NCI-H748 (cell line): Measurements from ENCODE around the gene ABTB2.
"Not testable (repeated sequence)": the region's sequence is repeated elsewhere in the genome, so short reads cannot be mapped to it uniquely, and the experiment has no call there.

ENCODE experiments used
- DNase-seq: peaks from one replicate; lab custom pipeline; 2025; ENCODE audit not compliant: unreplicated experiment; lab: John Stamatoyannopoulos, UW

Gene ABTB2

DNA sequence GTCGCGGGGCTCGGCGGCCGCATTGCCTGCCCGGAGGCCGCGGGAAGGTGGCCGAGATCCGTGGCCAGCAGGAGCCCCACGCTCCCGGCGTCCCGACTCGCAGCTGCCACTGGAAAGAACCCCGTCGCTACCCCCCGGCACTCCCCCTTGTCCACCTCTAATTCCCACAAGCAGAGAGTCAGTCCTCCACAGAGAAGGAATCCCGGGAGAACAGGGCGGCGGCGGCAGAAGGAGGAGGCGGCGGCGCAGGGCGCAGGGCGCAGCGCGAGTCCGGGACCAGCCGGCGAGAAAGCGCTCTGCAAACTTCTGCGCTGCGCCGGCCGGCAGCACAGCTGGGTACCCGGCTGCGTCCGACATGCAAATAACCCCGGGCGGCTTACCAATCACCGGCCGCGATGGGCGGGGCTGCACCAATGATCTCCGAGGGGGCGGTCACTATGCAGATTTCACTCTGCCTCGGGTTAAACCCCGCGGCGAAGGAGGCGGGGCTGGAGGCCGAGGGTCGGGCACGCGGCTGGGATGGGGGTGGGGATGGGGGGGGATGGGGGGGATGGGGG, at the start of gene ABTB2:
TSS of gene ABTB2 (minus strand) at position 310 of the 557 bp plus-strand sequence.
- peak; percentile 99 for DNase-seq

- DNase-seq, result no peak
These were observed 49.5 kb upstream of the ABTB2 start for GRCh38 chr11:34407121-34407813.

DNA sequence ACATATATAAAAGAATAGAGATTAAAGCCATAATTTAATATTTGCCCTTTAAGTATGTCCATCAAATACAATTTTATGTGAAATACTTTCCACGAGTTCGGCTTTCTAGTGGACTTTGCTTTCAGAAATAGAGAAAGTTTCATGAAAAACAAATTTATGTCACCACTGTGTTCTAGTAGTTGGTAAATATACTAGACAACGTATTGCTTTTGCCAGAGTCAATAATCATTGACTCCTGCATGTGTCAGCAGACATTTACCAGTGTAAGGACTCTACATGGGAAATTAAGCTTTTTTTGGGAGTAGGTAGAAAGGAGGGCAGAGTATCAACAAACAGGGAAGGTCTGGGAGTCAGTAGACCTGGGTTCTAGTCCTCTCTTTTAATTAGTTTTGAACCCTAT, 48.6 kb upstream of the ABTB2 start:
- DNase-seq, result no peak

DNA sequence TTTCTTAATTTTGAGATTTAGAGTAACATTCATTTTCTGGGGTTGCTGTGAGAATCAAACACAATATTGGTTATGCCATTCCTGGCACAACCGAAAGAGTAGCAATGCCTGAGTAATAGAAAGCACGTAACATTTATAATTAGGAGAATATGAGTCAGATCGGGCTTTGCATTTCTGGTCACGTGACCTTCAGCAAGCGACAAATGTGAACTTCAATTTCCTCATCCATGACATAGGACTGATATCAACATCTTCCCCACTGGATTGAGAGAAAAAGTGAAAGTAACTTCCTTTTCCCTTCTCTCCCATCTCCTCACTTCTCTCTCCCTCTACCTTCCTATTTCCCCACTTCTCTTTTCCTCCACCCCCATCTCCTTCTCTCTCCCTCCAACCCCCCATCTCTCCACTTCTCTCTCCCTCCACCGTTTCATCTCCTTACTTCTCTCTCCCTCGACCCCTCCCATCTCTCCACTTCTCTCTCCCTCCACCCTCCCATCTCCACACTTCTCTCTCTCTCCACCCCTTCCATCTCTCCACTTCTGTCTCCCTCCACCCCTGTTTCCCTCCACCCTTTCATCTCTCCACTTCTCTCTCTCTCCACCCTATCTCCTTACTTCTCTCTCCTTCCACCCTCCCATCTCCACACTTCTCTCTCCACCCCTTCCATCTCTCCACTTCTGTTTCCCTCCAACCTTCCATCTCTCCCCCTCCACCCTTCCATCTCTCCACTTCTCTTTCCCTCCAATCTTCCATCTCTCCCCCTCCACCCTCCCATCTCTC, 47.5 kb upstream of the ABTB2 start:
- peak; percentile 5 for DNase-seq

- DNase-seq, result no peak
These were observed 46.5 kb upstream of the ABTB2 start for GRCh38 chr11:34404280-34404679.

- DNase-seq, result no peak
These were observed 45.6 kb upstream of the ABTB2 start for GRCh38 chr11:34403431-34403830.

GRCh38 chr11:34397811-34398210, 40.0 kb upstream of the ABTB2 start:
- no peak for DNase-seq

GRCh38 chr11:34397120-34397519, 39.3 kb upstream of the ABTB2 start:
- DNase-seq, result no peak

GRCh38 chr11:34395916-34396550, 38.2 kb upstream of the ABTB2 start:
- DNase-seq, result no peak

DNA sequence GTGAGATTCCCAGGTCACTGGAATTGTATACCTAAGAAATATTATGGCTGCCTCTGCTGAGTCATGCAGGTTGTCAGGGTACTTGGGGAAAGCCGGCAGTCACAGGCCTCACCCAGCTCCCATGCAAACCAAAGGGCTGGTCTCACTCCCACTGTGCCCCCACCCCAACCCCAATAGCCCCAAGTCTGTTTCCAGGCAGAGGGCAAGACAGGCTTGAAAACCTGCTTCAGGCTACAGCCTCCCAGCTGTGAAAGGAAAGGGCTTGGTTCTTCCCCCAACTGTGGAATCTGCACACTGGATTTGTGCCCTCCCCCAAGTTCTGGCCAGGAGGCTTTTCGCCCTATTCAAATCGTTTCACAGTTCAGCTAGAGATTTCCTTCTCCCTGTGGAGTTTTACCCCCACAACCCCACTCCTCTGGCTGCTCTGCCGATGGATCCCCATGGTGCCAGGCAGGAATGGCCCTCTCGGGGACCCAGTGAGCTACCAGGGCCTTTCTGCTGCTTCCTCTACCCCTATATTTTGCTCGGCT, 37.0 kb upstream of the ABTB2 start:
- no peak for DNase-seq

GRCh38 chr11:34387653-34388052, 29.8 kb upstream of the ABTB2 start:
- no peak for DNase-seq

DNA sequence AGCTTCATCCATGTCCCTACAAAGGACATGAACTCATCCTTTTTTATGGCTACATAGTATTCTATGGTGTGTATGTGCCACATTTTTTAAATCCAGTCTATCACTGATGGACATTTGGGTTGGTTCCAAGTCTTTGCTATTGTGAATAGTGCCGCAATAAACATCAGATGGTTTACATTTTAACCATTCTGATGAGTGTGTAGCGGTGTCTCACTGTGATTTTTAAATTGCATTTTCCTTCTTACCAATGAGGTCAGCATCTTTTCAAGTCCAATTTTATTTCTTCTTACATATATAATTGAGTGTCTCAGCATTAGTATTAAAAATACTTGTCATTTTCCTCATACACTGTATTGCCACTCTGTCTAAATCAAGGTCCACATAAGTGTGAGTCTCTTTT, 28.5 kb upstream of the ABTB2 start:
- DNase-seq, result not testable (repeated sequence)

DNA sequence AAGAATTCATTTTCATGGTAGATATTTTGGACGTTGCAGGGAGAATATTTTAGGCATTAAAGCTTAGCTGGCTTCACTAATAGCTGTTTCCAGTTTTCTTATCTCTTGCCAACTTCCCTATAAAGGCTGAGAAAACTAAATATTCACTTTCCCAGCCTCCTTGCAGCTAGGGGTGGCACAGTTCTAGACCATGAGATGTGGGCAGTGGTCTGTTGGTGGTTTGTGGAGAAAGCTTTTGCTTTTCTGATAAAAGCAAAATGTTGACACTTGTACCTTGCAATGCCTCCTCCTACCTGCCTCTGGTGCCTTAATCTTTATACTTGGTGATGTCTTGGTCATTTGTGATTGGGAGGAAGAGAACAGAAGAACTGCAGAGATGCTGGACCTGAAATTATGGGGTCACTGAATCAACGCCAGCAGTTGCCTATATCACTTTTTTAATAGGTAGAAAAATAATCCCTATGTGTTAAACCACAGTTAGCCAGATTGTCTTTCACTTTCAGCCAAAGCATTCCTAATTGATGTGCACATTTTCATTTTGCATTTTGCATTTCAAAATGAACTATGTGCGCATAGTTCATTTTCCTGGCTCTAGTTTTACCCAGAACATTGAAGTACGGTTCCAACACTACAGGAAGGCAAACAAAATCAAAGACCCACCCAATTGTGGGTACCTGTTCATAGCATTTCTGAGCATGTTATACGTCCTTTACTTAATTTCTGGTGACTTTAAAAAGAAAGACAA, 24.9 kb upstream of the ABTB2 start:
- DNase-seq, result no peak

DNA sequence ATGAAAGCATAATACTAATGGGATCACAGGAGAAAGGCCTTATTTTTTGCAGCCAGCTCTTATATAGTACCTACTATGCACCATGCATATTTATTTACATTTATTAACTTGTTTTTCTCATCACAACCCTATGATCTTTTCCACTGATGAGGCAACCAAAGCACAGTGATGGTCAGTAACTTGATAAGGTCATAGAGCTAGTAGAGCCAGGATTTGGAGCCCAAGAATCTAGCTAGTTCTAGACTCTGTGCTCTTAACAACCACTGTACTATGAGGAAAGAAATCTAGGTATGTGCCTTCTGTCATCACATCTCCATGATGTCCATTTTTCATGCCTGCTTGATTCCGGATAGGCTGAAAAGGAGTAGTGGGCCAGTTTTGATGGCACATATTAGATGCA, 24.0 kb upstream of the ABTB2 start:
- no peak for DNase-seq

GRCh38 chr11:34380696-34381095, 22.9 kb upstream of the ABTB2 start:
- DNase-seq, result no peak

GRCh38 chr11:34379539-34379938, 21.7 kb upstream of the ABTB2 start:
- DNase-seq, result no peak

GRCh38 chr11:34379079-34379478, 21.3 kb upstream of the ABTB2 start:
- DNase-seq, result no peak

- DNase-seq, result no peak
These were observed 15.9 kb upstream of the ABTB2 start for GRCh38 chr11:34373727-34374126.

DNA sequence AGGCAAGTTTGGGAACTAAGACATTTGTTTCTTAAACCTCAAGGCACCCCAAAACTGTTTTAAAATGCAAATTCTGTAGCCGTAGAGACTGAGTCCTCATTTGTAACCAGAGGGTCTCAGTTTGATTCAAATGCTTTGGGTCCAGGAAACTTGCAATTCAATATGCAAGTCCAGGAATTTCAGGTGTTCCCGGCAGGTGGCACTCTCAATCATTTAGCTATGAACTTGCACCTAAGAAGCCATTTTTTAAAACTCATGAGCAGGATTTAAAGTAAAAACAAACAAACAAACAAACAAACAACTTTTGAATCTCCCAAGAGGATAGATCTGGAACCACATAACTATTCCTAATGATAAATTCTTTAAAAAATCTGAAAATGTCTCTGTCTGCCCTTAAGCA, 8.7 kb upstream of the ABTB2 start:
- DNase-seq, result peak; percentile 69

- no peak for DNase-seq
These were observed 6.3 kb upstream of the ABTB2 start for GRCh38 chr11:34364102-34364501.
